Measurements from ENCODE around the gene PLD1. TPM values are rescaled to one million over a fixed set of nuclear protein-coding genes. Genes with fewer than 3 reads are reported as not detected.
"Not testable (repeated sequence)": the region's sequence is repeated elsewhere in the genome, so short reads cannot be mapped to it uniquely, and the experiment has no call there.

The PLD1 gene
- total RNA-seq, 1 donor from 2014 or later = 74.3 TPM

- no peak for ATAC-seq
Measured at GRCh38 chr3:171836855-171837254, 26.6 kb upstream of the PLD1 start.

- no peak for ATAC-seq
Measured at GRCh38 chr3:171835613-171836012, 25.3 kb upstream of the PLD1 start.

- ATAC-seq = no peak
Measured at GRCh38 chr3:171835116-171835515, 24.8 kb upstream of the PLD1 start.

- ATAC-seq = no peak
Measured at GRCh38 chr3:171834461-171834801, 24.1 kb upstream of the PLD1 start.

- peak; percentile 76 for ATAC-seq
Measured at GRCh38 chr3:171833789-171834460, 23.6 kb upstream of the PLD1 start.

GRCh38 chr3:171832989-171833388, 22.7 kb upstream of the PLD1 start:
- ATAC-seq = no peak

- ATAC-seq = no peak
Measured at GRCh38 chr3:171831936-171832335, 21.7 kb upstream of the PLD1 start.

- no peak for ATAC-seq
Measured at GRCh38 chr3:171830518-171830875, 20.2 kb upstream of the PLD1 start.

- ATAC-seq = peak; percentile 93
Measured at GRCh38 chr3:171829841-171830517, 19.7 kb upstream of the PLD1 start.

- ATAC-seq = no peak
Measured at GRCh38 chr3:171828902-171829770, 18.9 kb upstream of the PLD1 start.

GRCh38 chr3:171827836-171828458, 17.7 kb upstream of the PLD1 start:
- ATAC-seq = no peak

- ATAC-seq = no peak
Measured at GRCh38 chr3:171827385-171827784, 17.1 kb upstream of the PLD1 start.

- no peak for ATAC-seq
Measured at GRCh38 chr3:171825222-171825828, 15.0 kb upstream of the PLD1 start.

- ATAC-seq = peak; percentile 76
Measured at GRCh38 chr3:171824824-171825221, 14.5 kb upstream of the PLD1 start.

- ATAC-seq = no peak
Measured at GRCh38 chr3:171824116-171824515, 13.8 kb upstream of the PLD1 start.

- ATAC-seq = no peak
Measured at GRCh38 chr3:171822431-171823106, 12.3 kb upstream of the PLD1 start.

- ATAC-seq = no peak
Measured at GRCh38 chr3:171821778-171822358, 11.6 kb upstream of the PLD1 start.

GRCh38 chr3:171821044-171821443, 10.8 kb upstream of the PLD1 start:
- ATAC-seq = no peak

- no peak for ATAC-seq
Measured at GRCh38 chr3:171817074-171817800, 7.0 kb upstream of the PLD1 start.

- no peak for ATAC-seq
Measured at GRCh38 chr3:171815973-171816595, 5.8 kb upstream of the PLD1 start.

GRCh38 chr3:171814662-171815061, 4.4 kb upstream of the PLD1 start:
- ATAC-seq = not testable (repeated sequence)

Measured in esophagus mucosa (tissue), 1 donor.